OCI-LY7 (cell line): Measurements from ENCODE around the gene AMOTL2. TPM values are rescaled to one million over a fixed set of nuclear protein-coding genes. Genes with fewer than 3 reads are reported as not detected.

Experiments used
- BruUV-seq: library from RNA; stranded (reverse); fragments of 400-500 nt; replicated peaks from 2 replicates; lab custom pipeline; 2021; lab: Mats Ljungman, UMichigan
- CTCF ChIA-PET: fragments of 300-600 bp; sonication (Branson Sonifier 250); formaldehyde crosslinking; loops from one replicate; lab custom pipeline; 2022; ENCODE audit warnings: antibody characterized with exemption; ENCODE audit not compliant: unreplicated experiment; lab: Charles Lee
- POLR2A ChIA-PET: fragments of 300-600 bp; sonication (Branson Sonifier 250); formaldehyde crosslinking; loops from one replicate; lab custom pipeline; 2022; ENCODE audit warnings: antibody characterized with exemption; lab: Charles Lee
- DNase-seq: peaks from one replicate; pipeline ENCODE4 v3.0.0-alpha.2; 2015; ENCODE audit warnings: low spot score
- H2AFZ ChIP-seq: fragments of 200-600 bp; sonication (generic), shearing (Covaris generic); 2 replicates; pipeline ENCODE4 v1.6.1; 2014; ENCODE audit warnings: mild to moderate bottlenecking, antibody characterized with exemption, low read length, moderate library complexity
- H3K27ac ChIP-seq: fragments of 200-600 bp; sonication (generic); 2 replicates; pipeline ENCODE4 v1.5.1; 2014; ENCODE audit warnings: mixed run types, low read depth, mild to moderate bottlenecking, moderate library complexity, low read length, inconsistent platforms; ENCODE audit not compliant: poor library complexity, severe bottlenecking
- H3K36me3 ChIP-seq: fragments of 200-600 bp; sonication (generic); 2 replicates; pipeline ENCODE4 v1.6.1; 2014; ENCODE audit warnings: mild to moderate bottlenecking, antibody characterized with exemption, low read length, moderate library complexity, mixed read lengths; ENCODE audit not compliant: insufficient read depth
- H3K4me1 ChIP-seq: fragments of 200-600 bp; sonication (generic); 2 replicates; pipeline ENCODE4 v1.5.1; 2014; ENCODE audit warnings: mild to moderate bottlenecking, low read length; ENCODE audit not compliant: insufficient read depth, poor library complexity, severe bottlenecking
- H3K4me2 ChIP-seq: fragments of 200-600 bp; sonication (generic); 2 replicates; pipeline ENCODE4 v1.6.1; 2014; ENCODE audit warnings: mild to moderate bottlenecking, low read length
- H3K4me3 ChIP-seq: fragments of 200-600 bp; sonication (generic); 2 replicates; pipeline ENCODE4 v1.5.1; 2014; ENCODE audit warnings: mild to moderate bottlenecking, low read depth, low read length; ENCODE audit not compliant: poor library complexity, severe bottlenecking
- H3K79me2 ChIP-seq: fragments of 200-600 bp; sonication (generic); 2 replicates; pipeline ENCODE4 v1.6.1; 2016; ENCODE audit warnings: low read depth, mild to moderate bottlenecking, low read length, moderate library complexity, mixed read lengths; ENCODE audit not compliant: insufficient read depth
- H3K9me2 ChIP-seq: fragments of 200-600 bp; sonication (generic); 2 replicates; pipeline ENCODE4 v1.6.1; 2016; ENCODE audit warnings: mild to moderate bottlenecking, low read length, mixed read lengths; ENCODE audit not compliant: insufficient read depth
- H3K9me3 ChIP-seq: fragments of 200-600 bp; sonication (generic); 2 replicates; pipeline ENCODE4 v1.6.1; 2014; ENCODE audit warnings: mild to moderate bottlenecking, mixed run types, low read length, mixed read lengths
- H4K20me1 ChIP-seq: fragments of 200-600 bp; sonication (generic); 2 replicates; pipeline ENCODE4 v1.6.1; 2014; ENCODE audit warnings: mild to moderate bottlenecking, antibody characterized with exemption, low read length, moderate library complexity, mixed read lengths; ENCODE audit not compliant: insufficient read depth
- EZH2phosphoT487 ChIP-seq: fragments of 200-600 bp; sonication (generic); IDR thresholded peaks from 2 replicates; pipeline ENCODE4 v1.6.1; 2018; ENCODE audit warnings: low read depth, borderline replicate concordance, mild to moderate bottlenecking, mixed run types, antibody characterized with exemption, low read length, moderate library complexity, mixed read lengths
- intact Hi-C: fragments of 100-400 bp; cut with micrococcal nuclease; formaldehyde crosslinking; loops from one replicate; pipeline ENCODE4 v1.10.0; 2022; ENCODE audit not compliant: unreplicated experiment
- total RNA-seq, 2 experiments: library from RNA; depleted of rRNA in 1 of 2; stranded (reverse); fragments of >200 nt in 1 of 2; shearing (Covaris generic) in 1 of 2; gene quantifications; 2 replicates each; pipeline ENCODE4 v1.2.3, GENCODE V29; 2014 to 2022
- TF ChIP-seq, protein P1 (sequence below): fragments of 200-600 bp; sonication (generic); conservative IDR thresholded peaks from 2 replicates; pipeline ENCODE4 v1.5.1; 2014; ENCODE audit warnings: mild to moderate bottlenecking, antibody characterized with exemption, low read length, moderate library complexity, mixed read lengths

Gene AMOTL2
- total RNA-seq, 2 experiments from 2014 or later = not detected

- no peak overlapping the region for H3K4me3 ChIP-seq
- no peaks in the 10 kb centered on the region for H3K36me3 ChIP-seq
- no peak overlapping the region for H2AFZ ChIP-seq
- CTCF ChIA-PET = no interaction called here
- peaks cover 10% of the 10 kb centered on the region for H3K4me1 ChIP-seq
- no peak overlapping the region for H3K4me2 ChIP-seq
- DNase-seq = no peak
- BruUV-seq = no TSS peak
- POLR2A ChIA-PET = no interaction called here
- no peaks in the 10 kb centered on the region for H3K9me2 ChIP-seq
- no peak overlapping the region for H3K27ac ChIP-seq
- intact Hi-C loops = no loop called here
- H3K79me2 ChIP-seq = no peaks in the 10 kb centered on the region
- no peak for TF ChIP-seq EZH2phosphoT487
- TF ChIP-seq, protein P1, sequence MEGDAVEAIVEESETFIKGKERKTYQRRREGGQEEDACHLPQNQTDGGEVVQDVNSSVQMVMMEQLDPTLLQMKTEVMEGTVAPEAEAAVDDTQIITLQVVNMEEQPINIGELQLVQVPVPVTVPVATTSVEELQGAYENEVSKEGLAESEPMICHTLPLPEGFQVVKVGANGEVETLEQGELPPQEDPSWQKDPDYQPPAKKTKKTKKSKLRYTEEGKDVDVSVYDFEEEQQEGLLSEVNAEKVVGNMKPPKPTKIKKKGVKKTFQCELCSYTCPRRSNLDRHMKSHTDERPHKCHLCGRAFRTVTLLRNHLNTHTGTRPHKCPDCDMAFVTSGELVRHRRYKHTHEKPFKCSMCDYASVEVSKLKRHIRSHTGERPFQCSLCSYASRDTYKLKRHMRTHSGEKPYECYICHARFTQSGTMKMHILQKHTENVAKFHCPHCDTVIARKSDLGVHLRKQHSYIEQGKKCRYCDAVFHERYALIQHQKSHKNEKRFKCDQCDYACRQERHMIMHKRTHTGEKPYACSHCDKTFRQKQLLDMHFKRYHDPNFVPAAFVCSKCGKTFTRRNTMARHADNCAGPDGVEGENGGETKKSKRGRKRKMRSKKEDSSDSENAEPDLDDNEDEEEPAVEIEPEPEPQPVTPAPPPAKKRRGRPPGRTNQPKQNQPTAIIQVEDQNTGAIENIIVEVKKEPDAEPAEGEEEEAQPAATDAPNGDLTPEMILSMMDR = no peak
- H3K9me3 ChIP-seq = no peaks in the 10 kb centered on the region
- no peaks in the 10 kb centered on the region for H4K20me1 ChIP-seq
Measured at GRCh38 chr3:134375582-134376384, 1.5 kb upstream of the AMOTL2 start.

GRCh38 chr3:134374791-134375581, 739 bp upstream of the AMOTL2 start:
- POLR2A ChIA-PET = no interaction called here
- H3K4me2 ChIP-seq = no peak overlapping the region
- H3K27ac ChIP-seq = no peak overlapping the region
- no peaks in the 10 kb centered on the region for H3K79me2 ChIP-seq
- no peaks in the 10 kb centered on the region for H3K9me2 ChIP-seq
- no peaks in the 10 kb centered on the region for H4K20me1 ChIP-seq
- no peak for DNase-seq
- intact Hi-C loops = no loop called here
- no peaks in the 10 kb centered on the region for H3K36me3 ChIP-seq
- no peak overlapping the region for H2AFZ ChIP-seq
- peaks cover 2% of the 10 kb centered on the region for H3K4me1 ChIP-seq
- no TSS peak for BruUV-seq
- no peak overlapping the region for H3K4me3 ChIP-seq
- TF ChIP-seq, protein P1 = no peak
- TF ChIP-seq EZH2phosphoT487 = no peak
- H3K9me3 ChIP-seq = no peaks in the 10 kb centered on the region
- CTCF ChIA-PET = no interaction called here
